DMS53 (cell line): ENCODE results near the gene LLGL2.
A peak's percentile ranks its signal among the peaks of the same experiment; 100 is the strongest.
"Not testable (repeated sequence)": the region's sequence is repeated elsewhere in the genome, so short reads cannot be mapped to it uniquely, and the experiment has no call there.

Source experiments
- DNase-seq: peaks from one replicate; lab custom pipeline; 2025; lab: John Stamatoyannopoulos, UW

LLGL2 gene

GRCh38 chr17:75571197-75571884 is 45.8 kb downstream of the LLGL2 start:
- peak; percentile 48 for DNase-seq

GRCh38 chr17:75571885-75572215 is 46.4 kb downstream of the LLGL2 start:
- DNase-seq: no peak

DNA sequence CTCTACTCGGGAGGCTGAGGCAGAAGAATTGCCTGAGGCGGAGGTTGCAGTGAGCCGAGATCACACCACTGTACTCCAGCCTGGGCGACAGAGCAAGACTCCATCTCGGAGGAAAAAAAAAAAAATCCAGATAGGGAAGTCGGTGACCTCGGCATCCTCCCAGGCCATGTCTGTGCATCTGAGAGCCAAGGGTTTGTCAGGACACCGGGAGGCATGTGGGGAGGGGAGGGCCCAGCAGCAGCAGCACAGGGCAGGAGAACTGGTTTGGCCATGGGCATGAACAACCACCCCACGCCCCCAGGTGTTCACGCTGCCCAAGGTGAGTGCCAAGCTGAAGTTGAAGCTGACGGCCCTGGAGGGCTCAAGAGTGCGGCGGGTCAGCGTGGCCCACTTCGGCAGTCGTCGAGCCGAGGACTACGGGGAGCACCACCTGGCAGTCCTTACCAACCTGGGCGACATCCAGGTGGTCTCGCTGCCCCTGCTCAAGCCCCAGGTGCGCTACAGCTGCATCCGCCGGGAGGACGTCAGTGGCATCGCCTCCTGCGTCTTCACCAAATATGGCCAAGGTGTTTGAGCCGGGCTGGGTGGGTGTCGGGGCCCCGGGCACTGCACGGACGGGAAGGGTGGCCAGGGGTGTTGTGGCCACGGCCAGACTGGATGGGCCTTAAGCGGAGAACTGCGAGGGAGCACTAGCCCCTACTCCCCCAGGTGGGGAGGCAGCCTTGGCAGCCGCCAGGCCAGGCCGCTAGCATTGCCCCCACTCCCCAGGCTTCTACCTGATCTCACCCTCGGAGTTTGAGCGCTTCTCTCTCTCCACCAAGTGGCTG is 47.4 kb downstream of the LLGL2 start:
- no peak for DNase-seq

DNA sequence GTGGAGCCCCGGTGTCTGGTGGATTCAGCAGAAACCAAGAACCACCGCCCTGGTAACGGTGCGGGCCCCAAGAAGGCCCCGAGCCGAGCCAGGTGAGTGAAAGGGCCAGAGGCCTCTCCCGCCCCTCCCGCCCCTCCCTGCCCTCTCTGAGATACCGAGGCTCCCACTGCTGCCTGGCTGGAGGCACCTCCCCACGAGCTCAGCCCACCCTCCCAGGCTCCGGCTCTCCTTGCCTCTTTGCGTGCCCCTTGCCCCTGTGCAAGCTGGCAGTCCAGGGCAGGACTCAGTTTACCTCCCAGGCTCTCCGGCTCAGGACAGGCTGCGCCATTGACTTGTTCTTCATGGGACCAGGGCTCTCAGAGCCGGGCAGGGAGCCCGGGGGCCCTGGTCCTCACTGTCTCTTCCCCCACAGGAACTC is 48.1 kb downstream of the LLGL2 start:
- DNase-seq: no peak

DNA sequence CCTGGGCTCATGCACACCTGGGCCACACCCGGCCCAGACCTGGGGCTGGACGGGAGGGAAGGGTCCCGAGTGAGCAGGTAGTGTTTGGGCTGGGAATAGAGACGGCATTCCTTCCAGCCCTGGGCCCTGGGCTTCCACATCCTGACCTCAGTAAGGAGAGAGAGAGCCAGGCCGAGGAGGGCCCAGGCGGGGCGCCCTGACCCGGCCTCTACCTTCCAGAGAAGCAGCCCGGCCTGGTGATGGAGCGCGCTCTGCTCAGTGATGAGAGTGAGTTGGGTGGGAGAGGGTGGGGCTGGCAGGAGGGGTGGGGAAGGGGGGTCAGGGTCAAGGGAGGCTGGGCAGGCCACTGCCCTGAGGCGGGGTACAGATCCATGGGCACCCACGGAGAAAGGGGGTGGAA is 48.5 kb downstream of the LLGL2 start:
- no peak for DNase-seq

DNA sequence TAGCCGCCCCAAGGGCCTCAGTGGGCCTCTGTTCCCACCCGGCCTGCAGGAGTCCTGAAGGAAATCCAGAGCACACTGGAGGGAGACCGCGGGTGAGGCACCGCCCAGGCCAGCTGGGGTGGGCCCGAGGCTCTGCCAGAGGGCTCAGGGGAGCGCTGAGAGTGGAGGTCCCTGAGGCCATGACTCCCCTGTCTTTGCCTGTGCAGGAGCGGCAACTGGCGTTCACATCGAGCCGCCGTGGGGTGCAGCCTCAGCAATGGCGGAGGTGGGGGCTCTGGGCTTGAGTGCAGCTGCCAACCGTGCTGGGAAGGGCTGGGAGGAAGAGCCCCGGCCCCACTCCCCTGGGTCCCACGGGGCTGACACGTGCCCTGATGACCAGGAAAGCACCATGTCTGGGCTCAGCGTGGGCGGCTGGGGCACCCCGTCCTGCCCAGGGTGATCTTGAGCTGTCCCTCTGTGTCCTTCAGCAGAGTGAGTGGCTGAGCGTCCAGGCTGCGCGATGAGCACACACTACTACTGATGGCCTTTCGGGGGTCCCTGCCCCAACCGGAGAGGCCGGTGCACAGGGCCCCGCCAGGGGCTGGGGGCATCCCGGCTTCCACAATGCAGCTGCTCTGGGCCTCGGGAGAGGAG is 49.0 kb downstream of the LLGL2 start:
- no peak for DNase-seq

DNA sequence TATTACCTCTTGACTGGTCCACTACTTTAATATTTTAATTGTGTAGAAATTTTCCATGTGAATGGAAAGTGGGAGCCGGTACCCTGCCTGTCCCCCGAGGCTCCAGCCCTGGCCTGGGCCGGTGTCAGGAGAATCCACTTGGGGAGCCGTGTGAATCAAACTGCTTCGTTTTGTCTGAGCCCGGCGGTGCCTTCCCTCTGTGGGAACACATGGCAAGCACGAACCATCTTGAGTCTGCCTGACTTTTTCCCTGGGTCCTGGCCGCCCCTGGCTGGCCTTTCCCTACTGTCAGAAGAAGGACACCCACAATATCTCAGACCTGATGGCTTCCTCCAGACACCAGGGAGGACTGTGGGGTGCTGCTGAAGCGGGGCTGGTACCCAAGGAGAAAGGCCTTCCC is 49.7 kb downstream of the LLGL2 start:
- no peak for DNase-seq

DNA sequence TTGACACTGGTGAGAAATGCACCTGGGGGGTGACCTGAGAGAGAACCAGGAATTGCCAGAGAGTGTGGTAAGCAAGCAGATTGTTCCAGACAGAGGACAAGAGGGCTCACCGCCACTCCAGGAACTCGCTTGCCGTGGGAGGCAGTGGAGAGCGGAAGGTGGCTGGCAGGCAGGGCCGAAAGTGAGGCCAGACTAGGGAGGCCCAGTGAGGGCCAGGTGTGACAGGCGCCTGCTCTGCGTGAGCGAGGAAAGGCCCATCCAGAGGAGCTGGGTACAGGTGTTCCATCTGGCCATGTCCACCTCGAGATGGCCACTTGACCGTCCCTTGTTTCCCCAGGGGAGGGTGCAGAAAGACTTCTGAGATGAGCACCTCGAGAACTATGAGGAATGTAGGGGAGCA is 50.2 kb downstream of the LLGL2 start:
- DNase-seq: no peak

- no peak for DNase-seq
These were observed 51.2 kb downstream of the LLGL2 start for GRCh38 chr17:75576661-75577060.

GRCh38 chr17:75581121-75581725 is 55.7 kb downstream of the LLGL2 start:
- not testable (repeated sequence) for DNase-seq

GRCh38 chr17:75583197-75583596 is 57.7 kb downstream of the LLGL2 start:
- DNase-seq: not testable (repeated sequence)

DNA sequence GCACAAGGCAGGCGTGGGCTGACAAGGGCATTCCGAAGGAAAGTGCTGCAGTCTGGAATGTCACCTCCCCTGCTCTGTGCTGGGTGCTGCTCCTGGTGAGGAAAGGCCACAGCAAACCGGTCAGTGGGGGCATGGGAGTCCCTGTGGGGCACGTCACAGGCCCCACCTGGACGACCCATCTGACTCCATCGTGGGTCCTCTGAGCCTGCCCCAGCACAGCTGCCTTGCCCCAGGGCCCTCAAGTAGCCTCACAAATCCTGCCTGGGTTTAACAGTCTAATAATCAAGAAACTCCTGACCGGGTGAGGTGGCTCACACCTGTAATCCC is 59.3 kb downstream of the LLGL2 start:
- DNase-seq: no peak

DNA sequence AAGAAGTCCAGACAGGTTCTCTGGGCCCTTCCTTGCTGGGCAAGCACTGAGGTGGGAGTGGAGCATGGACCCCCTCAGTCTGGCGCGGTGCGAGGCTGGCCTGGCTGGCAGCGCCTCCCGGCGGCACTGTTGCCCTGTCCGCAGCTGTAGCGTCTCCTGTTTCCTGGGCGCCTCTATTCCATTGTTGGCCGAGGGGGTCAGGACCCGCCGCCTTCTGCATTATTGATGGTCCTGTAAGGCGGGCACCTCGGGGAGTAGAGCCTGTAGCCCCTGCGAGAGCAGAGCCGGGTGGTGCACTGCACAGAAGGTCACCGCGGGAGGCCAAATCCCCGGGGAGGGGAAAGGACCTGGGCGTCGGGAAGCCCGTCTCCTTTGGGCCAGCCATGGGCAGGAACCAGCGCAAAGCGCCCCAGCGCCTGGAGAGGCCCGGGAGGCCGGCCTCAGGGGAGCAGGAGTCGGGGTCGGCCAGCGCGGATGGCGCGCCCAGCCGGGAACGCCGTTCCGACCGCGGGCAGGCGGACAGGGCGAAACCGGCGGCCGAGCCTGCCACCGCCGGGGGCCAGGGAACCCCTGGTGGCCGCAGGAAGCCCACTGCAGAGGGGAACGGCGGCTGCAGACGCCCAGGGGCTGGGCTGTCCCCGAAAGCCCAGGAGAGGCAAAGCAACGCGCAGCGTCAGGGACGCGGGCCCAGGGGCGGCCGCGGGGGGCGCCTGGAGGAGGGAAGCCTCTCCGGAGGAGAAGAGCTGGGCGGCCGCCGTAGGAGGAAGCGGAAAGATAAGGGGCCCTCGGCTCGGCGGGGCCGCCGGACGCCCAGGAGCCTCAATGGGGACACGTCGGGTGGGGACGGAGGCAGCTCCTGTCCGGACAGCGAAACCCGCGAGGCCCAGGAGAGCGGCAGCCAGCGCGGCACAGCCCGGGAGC is 62.4 kb downstream of the LLGL2 start, which contains the start of gene MYO15B:
Gene MYO15B (plus strand): TSS at position 126 of the 921 bp plus-strand sequence. CDS start 258 bp downstream, at position 384.
- DNase-seq: peak; percentile 68

GRCh38 chr17:75588596-75589011 is 63.1 kb downstream of the LLGL2 start:
- DNase-seq: peak; percentile 82

DNA sequence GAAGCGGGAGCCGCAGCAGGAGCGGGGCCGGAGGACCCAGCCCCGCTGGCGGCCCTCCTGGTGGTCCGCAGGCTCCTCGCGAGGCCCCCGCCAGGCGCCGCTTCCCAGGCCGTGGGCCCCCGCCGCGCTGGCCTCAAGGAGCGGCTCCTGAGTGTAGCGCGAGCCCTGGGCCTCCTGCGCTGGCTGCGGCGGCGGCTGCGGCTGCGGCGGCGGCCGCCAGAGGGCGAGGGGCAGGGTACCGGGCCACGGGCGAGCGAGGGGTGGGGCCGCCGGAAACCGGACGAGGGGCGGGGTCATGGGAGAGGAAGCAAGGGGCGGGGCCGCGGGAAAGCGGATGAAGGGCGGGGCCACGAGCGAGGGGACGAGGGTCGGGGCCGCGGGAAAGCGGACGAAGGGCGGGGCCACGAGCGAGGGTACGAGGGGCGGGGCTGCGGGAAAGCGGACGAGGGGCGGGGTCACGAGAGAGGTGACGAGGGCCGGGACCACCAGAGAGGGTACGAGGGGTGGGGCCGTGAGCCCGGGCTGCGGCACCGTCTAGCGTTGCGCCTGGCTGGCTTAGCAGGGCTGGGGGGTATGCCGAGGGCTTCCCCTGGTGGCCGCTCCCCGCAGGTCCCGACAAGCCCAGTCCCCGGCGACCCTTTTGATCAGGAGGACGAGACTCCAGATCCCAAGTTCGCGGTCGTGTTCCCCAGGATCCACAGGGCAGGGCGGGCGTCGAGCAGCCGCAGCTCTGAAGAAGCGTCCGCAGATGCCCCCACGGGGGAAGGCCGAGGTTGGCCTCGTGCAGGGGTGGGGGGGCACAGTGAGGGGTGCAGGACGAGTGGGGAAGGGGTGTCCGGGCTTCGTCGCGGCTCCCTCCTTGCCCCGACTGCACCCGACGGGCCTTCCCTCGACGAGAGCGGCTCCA is 63.8 kb downstream of the LLGL2 start:
- DNase-seq: peak; percentile 96

DNA sequence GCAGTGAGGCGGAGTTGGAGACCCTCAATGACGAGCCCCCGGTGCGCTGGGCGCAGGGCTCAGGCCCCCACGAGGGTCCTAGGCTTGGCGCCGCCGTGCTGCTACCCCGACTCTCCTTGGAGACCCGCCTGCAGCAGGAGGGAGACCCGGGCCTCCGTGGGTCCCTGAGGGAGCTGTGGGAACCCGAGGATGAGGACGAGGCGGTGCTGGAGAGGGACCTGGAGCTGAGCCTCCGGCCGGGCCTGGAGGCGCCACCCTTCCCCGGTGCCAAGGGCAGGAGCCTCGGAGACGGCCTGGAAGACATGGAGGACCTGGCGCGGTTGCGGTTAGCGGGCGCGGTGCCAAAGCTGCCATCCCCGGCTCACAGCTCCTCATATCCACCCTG is 64.4 kb downstream of the LLGL2 start:
- peak; percentile 44 for DNase-seq

DNA sequence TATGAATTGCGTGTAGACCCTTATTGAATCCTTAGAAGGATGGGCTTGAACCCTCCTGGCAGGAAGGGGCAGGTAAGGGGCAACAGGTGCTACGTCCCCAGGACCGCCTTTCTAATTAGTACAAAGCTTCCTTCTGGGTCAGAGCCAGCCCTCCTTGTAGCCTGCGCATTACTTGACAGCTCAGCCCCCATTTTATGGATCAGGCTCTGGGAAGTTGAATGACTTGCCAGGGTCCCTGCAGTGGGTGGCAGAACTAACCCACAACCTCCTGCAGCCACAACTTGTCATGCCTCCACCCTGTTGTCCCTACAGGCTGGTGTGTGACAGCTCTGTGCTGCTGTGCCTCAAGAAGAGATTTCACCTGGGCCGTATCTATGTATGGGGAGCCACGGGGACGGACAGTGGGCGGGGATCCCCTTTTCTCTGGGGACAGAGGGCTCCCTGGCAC is 64.8 kb downstream of the LLGL2 start:
- peak; percentile 36 for DNase-seq

DNA sequence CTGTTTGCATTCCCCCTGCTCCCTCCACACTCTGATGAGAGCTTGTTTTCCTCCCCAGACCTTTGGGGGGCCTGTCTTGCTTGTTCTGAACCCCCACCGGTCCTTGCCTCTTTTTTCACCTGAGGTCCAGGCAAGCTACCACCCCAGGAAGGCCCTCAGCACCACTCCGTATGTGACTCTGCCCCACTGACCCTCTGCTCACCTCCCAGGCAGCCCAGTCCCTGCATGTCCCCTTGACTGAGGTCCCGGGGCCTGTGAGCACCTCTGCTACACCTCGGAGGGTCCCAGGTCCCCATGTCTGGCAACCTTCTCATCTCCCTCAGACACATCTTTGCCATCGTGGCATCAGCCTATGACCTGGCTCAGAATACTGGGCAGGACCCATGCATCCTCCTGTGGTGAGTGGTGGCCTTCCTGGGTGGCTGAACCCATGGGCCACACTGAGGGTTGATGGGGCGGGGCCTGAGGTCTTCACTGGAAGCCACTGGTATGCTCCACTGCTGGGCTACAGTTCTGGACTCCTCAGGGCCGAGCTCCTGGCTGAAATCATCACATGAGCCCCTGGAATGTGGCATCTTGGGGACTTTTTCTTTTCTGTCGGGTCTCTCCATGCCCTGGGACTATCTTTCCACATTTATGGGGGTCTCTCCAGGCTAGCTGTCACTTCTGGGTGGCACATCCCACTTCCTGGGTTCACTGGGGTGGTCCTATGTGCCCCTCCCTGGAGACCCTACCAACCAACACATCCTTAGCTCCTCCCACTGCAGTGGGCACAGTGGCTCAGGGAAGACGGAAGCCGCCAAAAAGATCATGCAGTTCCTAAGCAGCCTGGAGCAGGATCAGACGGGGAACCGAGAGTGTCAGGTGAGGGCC is 65.6 kb downstream of the LLGL2 start:
- DNase-seq: peak; percentile 28

GRCh38 chr17:75591722-75592302 is 66.3 kb downstream of the LLGL2 start:
- DNase-seq: no peak
